Thoracic aorta (tissue), 2 donors: Measurements from ENCODE around the gene LRCH1. TPM values are rescaled to one million over a fixed set of nuclear protein-coding genes. Genes with fewer than 3 reads are reported as not detected.
A peak's percentile ranks its signal among the peaks of the same experiment; 100 is the strongest.

Experiments used
- ATAC-seq: fragments of 150-250 bp; one replicate; pipeline ENCODE4 v1.8.0; 2017; ENCODE audit warnings: low read depth; ENCODE audit not compliant: insufficient number of reproducible peaks, low FRiP score
- DNase-seq: peaks from one replicate; pipeline ENCODE4 v3.0.0-alpha.2; 2020; ENCODE audit warnings: low spot score
- H3K27ac ChIP-seq, 2 donors: fragments of 200-600 bp; sonication (generic); 1 replicate in 1 of 2; 2 replicates in 1 of 2; pipeline ENCODE4 v1.5.1; 2016; ENCODE audit warnings: mild to moderate bottlenecking in 2 of 2, moderate library complexity in 2 of 2
- H3K27me3 ChIP-seq: fragments of 200-600 bp; sonication (generic); replicated peaks from 2 replicates; pipeline ENCODE4 v1.6.0; 2016; ENCODE audit warnings: mild to moderate bottlenecking; ENCODE audit not compliant: insufficient read depth
- H3K36me3 ChIP-seq: fragments of 200-600 bp; sonication (generic); one replicate; pipeline ENCODE4 v1.5.1; 2016
- H3K4me1 ChIP-seq, 2 donors: fragments of 200-600 bp; sonication (generic); 1 replicate in 1 of 2; 2 replicates in 1 of 2; pipeline versions ENCODE4 v1.5.1 to v1.6.0; 2016; ENCODE audit warnings: low read depth in 2 of 2, mild to moderate bottlenecking in 1 of 2; ENCODE audit not compliant: control insufficient read depth in 1 of 2
- H3K4me3 ChIP-seq: fragments of 200-600 bp; sonication (generic); 2 replicates; pipeline ENCODE4 v1.5.1; 2016; ENCODE audit warnings: mild to moderate bottlenecking
- H3K9me3 ChIP-seq: fragments of 200-600 bp; sonication (generic); 2 replicates; pipeline ENCODE4 v1.5.1; 2016
- total RNA-seq, 2 donors: library from RNA; depleted of rRNA; stranded (reverse); fragments of >200 nt; gene quantifications; one replicate each; pipeline versions ENCODE4 v1.1.0 to v1.2.3, GENCODE V29; 2016
- TF ChIP-seq, protein P1 (sequence below): fragments of 200-600 bp; sonication (generic); IDR thresholded peaks from one replicate; pipeline ENCODE4 v1.5.1; 2019; ENCODE audit warnings: antibody characterized with exemption

LRCH1 gene
- total RNA-seq, 2 donors from 2014 or later: 29.4 to 38.9 TPM

DNA sequence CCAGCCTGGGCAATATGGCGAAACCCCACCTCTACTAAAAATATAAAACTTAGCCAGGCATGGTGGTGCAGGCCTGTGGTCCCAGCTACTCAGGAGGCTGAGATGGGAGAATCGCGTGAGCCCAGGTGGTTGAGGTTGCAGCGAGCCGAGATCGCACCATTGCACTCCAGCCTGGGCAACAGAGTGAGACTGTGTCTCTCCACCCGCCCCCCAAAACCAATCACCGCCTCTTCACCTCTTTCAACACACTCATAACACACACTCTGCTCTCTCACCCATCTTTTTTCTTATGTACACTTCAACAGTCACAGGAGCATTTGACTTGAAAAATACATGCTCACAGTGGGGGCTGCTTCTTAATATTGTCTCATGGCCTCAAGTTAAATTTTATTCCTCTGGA, 167.2 kb downstream of the LRCH1 start:
- Histone ChIP-seq H3K27me3 (no peaks in the 10 kb centered on the region), H3K4me3 (no peak overlapping the region), H3K4me1 (peaks cover 4 to 50% of the 10 kb centered on the region in 2 donors), H3K9me3 (no peaks in the 10 kb centered on the region), H3K36me3 (peaks cover 12% of the 10 kb centered on the region), H3K27ac (no peak overlapping the region)
- TF ChIP-seq, protein P1, sequence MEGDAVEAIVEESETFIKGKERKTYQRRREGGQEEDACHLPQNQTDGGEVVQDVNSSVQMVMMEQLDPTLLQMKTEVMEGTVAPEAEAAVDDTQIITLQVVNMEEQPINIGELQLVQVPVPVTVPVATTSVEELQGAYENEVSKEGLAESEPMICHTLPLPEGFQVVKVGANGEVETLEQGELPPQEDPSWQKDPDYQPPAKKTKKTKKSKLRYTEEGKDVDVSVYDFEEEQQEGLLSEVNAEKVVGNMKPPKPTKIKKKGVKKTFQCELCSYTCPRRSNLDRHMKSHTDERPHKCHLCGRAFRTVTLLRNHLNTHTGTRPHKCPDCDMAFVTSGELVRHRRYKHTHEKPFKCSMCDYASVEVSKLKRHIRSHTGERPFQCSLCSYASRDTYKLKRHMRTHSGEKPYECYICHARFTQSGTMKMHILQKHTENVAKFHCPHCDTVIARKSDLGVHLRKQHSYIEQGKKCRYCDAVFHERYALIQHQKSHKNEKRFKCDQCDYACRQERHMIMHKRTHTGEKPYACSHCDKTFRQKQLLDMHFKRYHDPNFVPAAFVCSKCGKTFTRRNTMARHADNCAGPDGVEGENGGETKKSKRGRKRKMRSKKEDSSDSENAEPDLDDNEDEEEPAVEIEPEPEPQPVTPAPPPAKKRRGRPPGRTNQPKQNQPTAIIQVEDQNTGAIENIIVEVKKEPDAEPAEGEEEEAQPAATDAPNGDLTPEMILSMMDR: no peak
- no peak for ATAC-seq
- no peak for DNase-seq

DNA sequence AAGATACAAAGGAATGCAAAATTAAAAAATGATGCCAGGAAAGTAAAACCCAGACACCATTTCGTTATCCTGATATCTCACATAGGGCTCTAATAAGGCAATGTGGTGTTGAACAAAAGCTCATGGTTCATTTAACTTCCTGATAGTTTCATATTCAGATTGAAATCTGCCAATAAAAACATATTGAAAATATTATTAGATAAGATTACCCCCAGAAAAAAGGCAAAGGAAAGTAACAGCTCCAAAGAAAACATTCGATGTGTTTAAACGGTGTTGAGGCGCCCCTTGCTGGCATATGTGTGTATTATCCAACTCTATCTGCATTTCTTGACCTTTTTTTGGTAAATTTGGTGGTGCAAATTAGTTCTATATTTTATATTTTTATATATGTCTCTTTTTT, 168.1 kb downstream of the LRCH1 start:
- ATAC-seq (no peak), DNase-seq (no peak)

DNA sequence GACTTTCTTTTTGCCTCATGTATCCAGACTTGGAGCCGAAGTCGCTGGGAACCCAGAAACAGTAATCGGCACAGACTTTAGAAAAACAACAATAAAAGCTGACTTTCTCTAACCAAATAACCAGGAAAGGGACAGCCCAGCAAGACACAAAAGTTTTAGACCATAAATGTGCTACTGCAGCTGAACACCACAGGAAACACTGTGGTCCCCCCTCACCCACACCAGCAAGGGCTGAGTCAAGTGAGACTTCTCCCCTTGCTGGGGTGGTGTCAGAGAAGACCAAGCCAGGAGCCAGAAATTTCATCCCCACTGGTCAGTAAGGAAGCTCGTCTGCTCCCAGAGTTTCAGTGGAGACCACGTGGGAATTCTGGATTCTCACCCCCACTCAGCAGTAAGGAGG, 173.4 kb downstream of the LRCH1 start:
- Histone ChIP-seq H3K27ac (no peak overlapping the region), H3K4me3 (no peak overlapping the region), H3K27me3 (no peaks in the 10 kb centered on the region), H3K4me1 (peaks cover 0 to 15% of the 10 kb centered on the region in 2 donors), H3K36me3 (peaks cover 28% of the 10 kb centered on the region), H3K9me3 (no peaks in the 10 kb centered on the region)
- no peak for DNase-seq
- TF ChIP-seq, protein P1: no peak
- no peak for ATAC-seq

More for the DNA sequence above, 168.1 kb downstream of the LRCH1 start:
- Histone ChIP-seq H3K4me1 (peaks cover 4 to 50% of the 10 kb centered on the region in 2 donors), H3K9me3 (no peaks in the 10 kb centered on the region), H3K36me3 (peaks cover 12% of the 10 kb centered on the region), H3K27me3 (no peaks in the 10 kb centered on the region), H3K27ac (peak overlapping the region in 1 of 2 donors; percentile 20), H3K4me3 (peak overlapping the region; percentile 35)
- TF ChIP-seq, protein P1: peak; percentile 68

DNA sequence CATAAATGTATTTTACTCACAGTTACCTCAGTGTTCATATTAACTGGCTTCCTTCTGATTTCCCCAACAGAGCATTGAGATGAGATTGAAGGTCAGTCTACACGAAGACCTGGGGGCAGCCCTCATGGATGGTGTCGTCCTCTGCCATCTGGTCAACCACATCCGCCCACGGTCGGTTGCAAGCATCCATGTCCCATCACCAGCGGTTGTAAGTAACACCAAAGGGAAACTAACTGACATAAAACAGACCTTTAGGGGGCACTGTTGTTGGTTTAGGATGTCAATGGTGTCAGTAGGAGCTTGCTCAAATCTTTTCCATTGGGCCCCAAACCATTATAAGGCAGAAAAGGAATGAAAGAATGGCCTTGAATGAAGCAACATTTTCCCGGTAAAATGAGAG, 175.8 kb downstream of the LRCH1 start:
- Histone ChIP-seq H3K27ac (no peak overlapping the region), H3K36me3 (peaks cover 42% of the 10 kb centered on the region), H3K9me3 (no peaks in the 10 kb centered on the region), H3K27me3 (no peaks in the 10 kb centered on the region), H3K4me3 (no peak overlapping the region), H3K4me1 (no peaks in the 10 kb centered on the region)
- TF ChIP-seq, protein P1: no peak
- no peak for ATAC-seq
- DNase-seq: no peak

DNA sequence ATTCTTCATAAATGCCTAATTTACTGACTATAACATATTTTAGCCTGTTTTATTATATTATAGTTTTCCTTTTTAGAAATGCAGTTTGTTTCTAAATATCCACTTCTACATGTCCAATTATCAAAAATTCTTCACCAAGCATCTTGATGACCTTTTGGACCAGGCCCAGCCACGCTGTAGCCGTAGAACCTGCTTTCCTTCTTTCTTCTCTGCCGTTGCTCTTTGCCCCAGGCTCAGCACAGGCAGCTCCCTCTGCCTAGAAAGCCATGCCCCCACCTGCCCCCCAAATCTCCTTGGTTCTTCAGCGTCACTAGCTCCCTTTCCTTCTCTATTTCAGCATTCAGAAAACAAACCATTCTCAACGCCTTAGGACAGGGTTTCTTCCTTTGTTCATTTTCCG, 178.6 kb downstream of the LRCH1 start:
- Histone ChIP-seq H3K4me1 (no peaks in the 10 kb centered on the region), H3K27ac (no peak overlapping the region), H3K27me3 (no peaks in the 10 kb centered on the region), H3K4me3 (no peak overlapping the region), H3K36me3 (peaks cover 40% of the 10 kb centered on the region), H3K9me3 (no peaks in the 10 kb centered on the region)
- DNase-seq (no peak), ATAC-seq (no peak)
- TF ChIP-seq, protein P1: no peak
